ENCODE data around the gene VAMP2. TPM values are rescaled to one million over a fixed set of nuclear protein-coding genes. Genes with fewer than 3 reads are reported as not detected.

VAMP2 gene
- total RNA-seq = 10 to 100 TPM; 26.3 to 26.6 TPM

GRCh38 chr17:8162233-8162996, at the start of gene VAMP2:
VAMP2 (minus strand) TSS chr17:8162948; CDS start chr17:8162879, 69 bp downstream.
- POLR2A ChIA-PET = interaction anchor here (5.0 kb wide), 1 partner anchor 11 kb away, joined by 56 read pairs; no protein-coding TSS in a partner anchor

GRCh38 chr17:8210761-8211458, 48.2 kb upstream of the VAMP2 start:
- CTCF ChIA-PET = interaction anchor here (0.6 to 1.4 kb wide), 5 partner anchors 11 to 850 kb away, joined by 3 to 6 read pairs (median 3); no protein-coding TSS in a partner anchor
- POLR2A ChIA-PET = interaction anchor here (0.9 to 2.4 kb wide), 7 partner anchors 10 to 84 kb away, joined by 3 to 15 read pairs (median 4); partner anchors contain the start of genes CTC1 and SLC25A35

More at GRCh38 chr17:8162233-8162996, at the start of gene VAMP2:
- CTCF ChIA-PET = interaction anchor here (1.8 to 4.9 kb wide), 2 partner anchors 24 to 43 kb away, joined by 4 to 28 read pairs; no protein-coding TSS in a partner anchor

DNA sequence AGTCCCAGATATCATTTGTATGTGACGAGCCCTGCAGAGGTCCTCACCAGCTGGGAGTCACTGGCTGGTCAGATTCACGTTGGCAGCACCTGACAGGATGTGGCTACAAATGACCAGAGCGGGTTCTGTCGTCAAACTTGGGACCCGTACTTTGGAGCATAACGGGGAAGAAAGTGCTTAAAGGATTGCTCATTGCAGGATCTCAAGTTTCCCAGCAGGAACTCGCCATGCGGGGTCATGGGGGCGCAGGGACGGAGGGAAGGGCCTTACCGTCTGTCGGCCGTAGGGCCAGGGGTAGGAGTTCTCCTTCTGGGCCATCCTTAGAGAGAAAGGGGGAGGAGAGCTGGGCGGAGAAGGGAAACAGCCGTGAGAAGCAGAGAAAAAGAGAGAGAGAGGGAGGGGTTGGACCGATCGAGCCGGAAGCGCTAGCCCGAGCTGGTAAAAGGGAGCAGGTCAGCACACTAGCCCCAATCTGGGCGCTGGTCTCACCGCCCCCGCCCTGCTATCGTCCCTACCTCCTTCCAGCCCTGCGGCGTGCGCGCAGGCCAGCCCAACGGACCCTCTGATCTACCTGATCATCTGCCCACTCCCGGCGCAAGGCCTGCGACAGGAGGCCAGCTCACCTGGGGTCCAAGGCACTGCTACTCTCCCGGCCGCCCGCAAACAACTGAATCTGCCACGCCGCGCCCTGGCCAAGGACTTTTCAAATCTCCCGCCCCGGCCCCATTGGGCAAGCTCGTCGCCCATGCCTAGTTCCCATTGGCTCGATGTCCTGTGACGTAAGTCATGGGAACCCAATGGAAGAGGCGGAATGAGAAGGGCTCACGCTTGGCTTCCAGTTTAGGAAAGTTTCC, 47.4 kb upstream of the VAMP2 start, which contains the start of gene AURKB:
Gene AURKB (minus strand): TSS at position 669 of the 854 bp plus-strand sequence. CDS start 351 bp downstream, at position 318.
- ChIA-PET CTCF (interaction anchor here (0.6 to 1.6 kb wide), 7 partner anchors 12 to 116 kb away, joined by 3 to 6 read pairs (median 3); partner anchors contain the start of gene BORCS6), POLR2A (interaction anchor here (0.9 to 2.4 kb wide), 7 partner anchors 9 to 85 kb away, joined by 3 to 15 read pairs (median 4); partner anchors contain the start of genes CTC1 and SLC25A35)

GRCh38 chr17:8206536-8206935, 43.8 kb upstream of the VAMP2 start:
- CTCF ChIA-PET = interaction anchor here (0.6 to 2.2 kb wide), 4 partner anchors 12 to 155 kb away, joined by 3 to 5 read pairs (median 5); no protein-coding TSS in a partner anchor
- POLR2A ChIA-PET = interaction anchor here (0.6 kb wide), 1 partner anchor 11 kb away, joined by 11 read pairs; no protein-coding TSS in a partner anchor

- ChIA-PET POLR2A (interaction anchor here (0.6 to 1.4 kb wide), 2 partner anchors 10 to 12 kb away, joined by 3 to 5 read pairs; no protein-coding TSS in a partner anchor), CTCF (interaction anchor here (1.5 kb wide), 1 partner anchor 10 kb away, joined by 5 read pairs; no protein-coding TSS in a partner anchor)
These were observed 42.2 kb upstream of the VAMP2 start for GRCh38 chr17:8204761-8205555.

- ChIA-PET CTCF (interaction anchor here (0.7 to 0.8 kb wide), 2 partner anchors 7 to 32 kb away, joined by 3 read pairs; no protein-coding TSS in a partner anchor), POLR2A (interaction anchor here (1.1 to 1.6 kb wide), 3 partner anchors 7 to 31 kb away, joined by 3 to 4 read pairs (median 3); no protein-coding TSS in a partner anchor)
These were observed 29.5 kb upstream of the VAMP2 start for GRCh38 chr17:8192070-8192815.

DNA sequence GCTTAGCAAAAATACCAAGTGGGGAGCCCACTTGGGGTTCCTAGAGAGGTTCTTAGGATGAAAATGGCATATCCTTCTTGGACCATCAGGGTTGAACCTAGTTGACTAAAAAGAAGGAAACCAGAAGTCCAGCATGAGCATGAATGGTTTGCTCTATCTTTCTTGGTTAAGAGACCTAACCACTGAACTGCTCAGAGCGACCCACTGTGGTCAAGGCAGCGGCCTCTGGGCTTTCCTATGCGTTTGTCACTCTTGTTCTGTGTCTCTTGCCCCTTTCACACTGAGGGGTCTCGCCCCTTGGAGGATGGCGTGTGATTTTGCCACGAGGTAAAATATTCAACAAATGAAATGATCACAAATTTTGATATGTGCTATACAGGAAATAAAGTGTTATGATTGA, 27.8 kb upstream of the VAMP2 start:
- ChIA-PET POLR2A (interaction anchor here (0.6 to 1.5 kb wide), 6 partner anchors 9 to 71 kb away, joined by 3 to 14 read pairs (median 6); partner anchors contain the start of gene PFAS), CTCF (interaction anchor here (0.7 to 5.9 kb wide), 4 partner anchors 19 to 111 kb away, joined by 3 to 60 read pairs (median 4); no protein-coding TSS in a partner anchor)

DNA sequence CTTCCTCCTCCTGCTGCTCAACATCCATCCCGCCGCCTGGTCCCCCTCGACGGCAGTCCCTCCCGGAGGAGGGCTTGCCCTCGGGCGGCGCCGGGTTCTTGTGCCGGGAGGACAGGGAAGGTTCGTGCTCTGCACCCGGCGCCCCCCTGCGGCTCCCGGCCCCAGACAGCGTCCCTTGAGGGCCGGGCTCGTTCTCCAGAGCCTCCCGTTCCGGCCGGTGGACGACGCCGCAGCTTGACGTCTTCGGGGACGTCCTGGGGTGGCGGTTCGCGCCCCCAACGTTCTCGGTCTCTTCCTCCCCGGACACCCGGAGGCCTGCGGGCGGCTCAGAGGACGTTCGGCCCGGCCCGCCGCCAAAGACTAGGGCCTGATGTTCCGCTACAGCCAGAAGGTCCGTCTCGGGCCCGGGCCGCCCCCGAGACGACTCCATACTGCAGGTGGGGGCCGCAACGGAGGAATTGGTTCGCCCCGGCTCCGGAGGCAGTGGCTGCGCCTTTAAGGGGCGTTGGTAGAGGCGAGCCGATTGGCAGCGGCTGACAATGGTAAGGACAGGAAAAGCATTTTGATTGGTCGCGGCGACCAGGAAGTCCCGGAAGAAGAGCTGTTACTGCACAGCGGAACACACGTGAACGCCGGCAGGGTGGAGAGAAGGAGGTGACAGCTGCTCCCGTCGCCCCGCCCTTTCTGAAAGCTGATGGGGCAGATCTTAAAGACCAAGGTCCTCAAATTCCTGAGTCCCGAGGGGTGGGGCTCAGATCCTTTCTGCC, 27.1 kb upstream of the VAMP2 start, which contains the start of gene BORCS6:
Gene BORCS6 (minus strand): TSS at position 470 of the 767 bp plus-strand sequence. CDS start 40 bp downstream, at position 430.
- CTCF ChIA-PET = interaction anchor here (0.7 to 5.9 kb wide), 8 partner anchors 10 to 71 kb away, joined by 3 to 60 read pairs (median 4); partner anchors contain the start of gene PFAS
- POLR2A ChIA-PET = interaction anchor here (0.6 to 1.5 kb wide), 9 partner anchors 8 to 975 kb away, joined by 3 to 14 read pairs (median 3); partner anchors contain the start of gene PFAS

- ChIA-PET POLR2A (interaction anchor here (0.5 to 1.9 kb wide), 11 partner anchors 8 to 975 kb away, joined by 3 to 14 read pairs (median 4); partner anchors contain the start of genes AURKB and PFAS), CTCF (interaction anchor here (0.7 to 5.9 kb wide), 9 partner anchors 11 to 99 kb away, joined by 3 to 60 read pairs (median 4); partner anchors contain the start of genes PFAS and RANGRF)
These were observed 26.4 kb upstream of the VAMP2 start for GRCh38 chr17:8189041-8189710.

DNA sequence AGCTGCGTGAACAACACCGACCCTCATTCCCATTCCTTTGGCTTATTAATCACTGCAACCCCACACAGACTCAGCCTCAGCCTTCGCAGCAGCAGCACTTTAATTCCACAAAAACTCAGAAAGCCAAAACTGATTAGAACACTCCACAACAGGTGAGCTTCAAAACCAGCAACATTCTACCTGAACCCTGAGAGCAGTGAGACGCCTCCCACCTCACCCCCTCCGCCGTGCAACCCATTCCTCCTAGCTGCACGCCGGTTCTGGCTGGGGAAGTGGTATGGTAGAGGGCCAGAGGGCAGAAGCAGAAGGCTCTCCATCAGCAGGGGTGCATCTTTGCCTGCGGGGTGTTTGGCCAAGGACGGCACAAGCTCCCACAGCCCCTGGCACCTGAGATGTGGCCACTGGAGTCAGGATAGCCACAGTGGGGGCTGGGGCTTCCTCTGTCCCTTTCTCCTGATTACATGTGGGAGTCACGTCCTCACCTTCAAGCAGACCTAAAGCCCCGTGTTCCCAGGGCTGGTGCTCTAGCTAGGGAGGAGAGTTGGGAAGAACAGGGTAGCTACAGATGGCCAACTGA, 25.6 kb upstream of the VAMP2 start:
- POLR2A ChIA-PET = interaction anchor here (0.5 to 1.9 kb wide), 9 partner anchors 15 to 70 kb away, joined by 3 to 11 read pairs (median 4); partner anchors contain the start of genes AURKB and PER1
- CTCF ChIA-PET = interaction anchor here (0.6 to 5.9 kb wide), 10 partner anchors 12 to 100 kb away, joined by 3 to 60 read pairs (median 4); partner anchors contain the start of genes ALOXE3, PFAS and RANGRF

DNA sequence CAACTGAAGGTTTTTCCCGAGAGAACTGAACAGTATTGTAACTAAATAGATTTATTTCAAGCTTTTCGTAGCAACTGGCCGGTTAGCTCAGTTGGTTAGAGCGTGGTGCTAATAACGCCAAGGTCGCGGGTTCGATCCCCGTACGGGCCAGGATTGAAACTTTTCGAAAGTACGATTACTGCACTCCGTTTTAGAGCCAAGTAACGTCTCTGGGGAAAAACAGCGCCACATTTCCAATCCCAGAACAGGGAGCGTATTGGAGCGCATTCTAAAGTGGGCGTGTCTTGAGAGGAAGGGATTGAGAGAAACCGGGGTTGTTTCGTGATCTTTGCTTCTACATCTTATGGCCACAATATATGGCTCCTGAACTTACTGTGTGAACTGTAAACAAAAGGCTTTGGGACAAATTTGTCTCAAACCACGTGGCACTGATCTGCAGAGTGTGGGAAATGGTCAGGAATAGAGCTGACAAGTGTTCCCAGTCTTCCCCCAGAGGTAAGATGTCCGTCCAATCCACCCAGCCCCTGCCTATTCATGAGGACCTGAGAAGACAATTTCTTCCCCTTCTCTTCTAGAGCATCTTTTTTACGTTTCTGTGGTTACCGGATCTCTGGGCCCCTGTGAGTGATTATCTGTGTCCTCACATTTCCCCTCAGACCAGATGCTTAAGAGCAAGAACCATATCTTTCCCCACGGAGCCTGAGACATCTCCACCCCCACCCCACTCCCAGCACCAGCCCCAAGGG, 24.9 kb upstream of the VAMP2 start:
- POLR2A ChIA-PET = interaction anchor here (0.6 to 1.9 kb wide), 9 partner anchors 14 to 69 kb away, joined by 3 to 11 read pairs (median 5); partner anchors contain the start of genes AURKB, CTC1 and PER1

GRCh38 chr17:8186787-8187516, 24.2 kb upstream of the VAMP2 start:
- ChIA-PET CTCF (interaction anchor here (1.0 to 5.9 kb wide), 11 partner anchors 21 to 67 kb away, joined by 3 to 60 read pairs (median 4); partner anchors contain the start of genes ALOXE3 and CTC1), POLR2A (interaction anchor here (0.7 to 1.9 kb wide), 6 partner anchors 14 to 68 kb away, joined by 3 to 11 read pairs (median 6); partner anchors contain the start of genes AURKB and CTC1)

More for the DNA sequence above, 24.9 kb upstream of the VAMP2 start:
- CTCF ChIA-PET = interaction anchor here (0.9 to 5.9 kb wide), 8 partner anchors 22 to 68 kb away, joined by 3 to 60 read pairs (median 4); partner anchors contain the start of gene ALOXE3

Measured in activated CD8-positive, alpha-beta memory T cell treated with anti-CD3 and anti-CD28 coated beads for 36 hours (primary cell).